A549 (cell line): ENCODE measurements around the gene AKR7A2. TPM values are rescaled to one million over a fixed set of nuclear protein-coding genes. Genes with fewer than 3 reads are reported as not detected.
"Not testable (repeated sequence)": the region's sequence is repeated elsewhere in the genome, so short reads cannot be mapped to it uniquely, and the experiment has no call there.

ENCODE experiments used
- ATAC-seq, 2 experiments: fragments of 200-7000 bp in 1 of 2; fragments of >200 bp in 1 of 2; cut with Nextera tagmentation in 1 of 2; cut with Tn5 transposase in 1 of 2; 3 replicates each; pipeline versions ENCODE4 v1.8.0 to v1.9.1; 2018 to 2020; ENCODE audit warnings: mild to moderate bottlenecking in 1 of 2, moderate library complexity in 1 of 2
- CTCF ChIA-PET: fragments of 300-600 bp; sonication (Branson Sonifier 250); formaldehyde crosslinking; extraction: SDS; loops from one replicate; lab custom pipeline; 2021; ENCODE audit warnings: antibody characterized with exemption, inconsistent platforms; lab: Yijun Ruan, JAX
- POLR2A ChIA-PET: fragments of 350-600 bp; formaldehyde crosslinking; extraction: SDS; loops from one replicate; lab custom pipeline; 2021; ENCODE audit warnings: antibody characterized with exemption, inconsistent platforms; lab: Yijun Ruan, JAX
- DNase-seq, 2 experiments: peaks; one replicate each; pipeline versions ENCODE4 v3.0.0 to v3.0.0-alpha.2; 2011 to 2016; ENCODE audit warnings: low read depth in 1 of 2, low spot score in 1 of 2
- FAIRE-seq: peaks from 2 replicates; lab custom pipeline; 2011; peaks lifted over from hg19 to GRCh38; lab: Jason Lieb, UNC
- H3K27ac ChIP-seq, 2 experiments: fragments of >200 bp; sonication (Bioruptor Twin); formaldehyde crosslinking; 3 replicates each; pipeline ENCODE4 v1.5.1; 2016 to 2017
- H3K4me1 ChIP-seq: fragments of >200 bp; sonication (Bioruptor Twin); formaldehyde crosslinking; 3 replicates; pipeline ENCODE4 v1.6.1; 2016
- H3K4me2 ChIP-seq: fragments of >200 bp; sonication (Bioruptor Twin); formaldehyde crosslinking; 3 replicates; pipeline ENCODE4 v1.6.1; 2016
- H3K4me3 ChIP-seq: fragments of >200 bp; sonication (Bioruptor Twin); formaldehyde crosslinking; 3 replicates; pipeline ENCODE4 v1.5.1; 2016
- H3K9me3 ChIP-seq: fragments of >200 bp; sonication (Bioruptor Twin); formaldehyde crosslinking; 3 replicates; pipeline ENCODE4 v1.6.1; 2016
- ATOH8 ChIP-seq: fragments of 250-450 bp; sonication (Bioruptor Pico); IDR thresholded peaks from 2 replicates; pipeline ENCODE4 v1.5.0; 2020; ENCODE audit warnings: low read depth, mild to moderate bottlenecking, moderate library complexity
- CBX2 ChIP-seq: fragments of 200-600 bp; sonication (generic); IDR thresholded peaks from 2 replicates; pipeline ENCODE4 v1.6.1; 2016; ENCODE audit warnings: low read depth, mild to moderate bottlenecking, borderline replicate concordance
- CHD4 ChIP-seq: fragments of 200-600 bp; sonication (generic); IDR thresholded peaks from 2 replicates; pipeline ENCODE4 v1.6.1; 2016; ENCODE audit warnings: antibody characterized with exemption, mild to moderate bottlenecking, borderline replicate concordance
- EHMT2 ChIP-seq: fragments of 200-600 bp; sonication (generic); IDR thresholded peaks from 2 replicates; pipeline ENCODE4 v1.6.1; 2016; ENCODE audit warnings: antibody characterized with exemption, low read depth, mild to moderate bottlenecking, moderate library complexity
- FOXS1 ChIP-seq: fragments of 250-450 bp; sonication (Bioruptor Pico); IDR thresholded peaks from 2 replicates; pipeline ENCODE4 v1.5.0; 2020; ENCODE audit warnings: mild to moderate bottlenecking, moderate library complexity
- GATA3 ChIP-seq: IDR thresholded peaks from 2 replicates; pipeline ENCODE4 v1.6.1; 2012; ENCODE audit warnings: borderline replicate concordance
- HMGXB4 ChIP-seq: fragments of 250-450 bp; sonication (Bioruptor Pico); IDR thresholded peaks from 2 replicates; pipeline ENCODE4 v1.5.0; 2021; ENCODE audit warnings: mild to moderate bottlenecking, moderate library complexity, borderline replicate concordance
- HOXA7 ChIP-seq: fragments of 250-450 bp; sonication (Bioruptor Pico); IDR thresholded peaks from 2 replicates; pipeline ENCODE4 v1.5.0; 2020; ENCODE audit warnings: mild to moderate bottlenecking, moderate library complexity
- RARB ChIP-seq: fragments of 250-450 bp; sonication (Bioruptor Pico); IDR thresholded peaks from 2 replicates; pipeline ENCODE4 v1.8.0; 2021; ENCODE audit warnings: mild to moderate bottlenecking, moderate library complexity
- RFX5 ChIP-seq: fragments of 450-650 bp; IDR thresholded peaks from 2 replicates; pipeline ENCODE4 v1.7.1; 2014; ENCODE audit warnings: antibody characterized with exemption, mild to moderate bottlenecking, moderate library complexity
- TFCP2L1 ChIP-seq: fragments of 250-450 bp; sonication (Bioruptor Pico); IDR thresholded peaks from 2 replicates; pipeline ENCODE4 v1.5.0; 2021; ENCODE audit warnings: mild to moderate bottlenecking
- ZC3H11A ChIP-seq: fragments of 450-650 bp; IDR thresholded peaks from 2 replicates; pipeline ENCODE4 v1.6.1; 2014; ENCODE audit warnings: antibody characterized with exemption, mild to moderate bottlenecking
- ZFP36 ChIP-seq: fragments of 450-650 bp; IDR thresholded peaks from 2 replicates; pipeline ENCODE4 v1.6.1; 2014; ENCODE audit warnings: borderline replicate concordance; ENCODE audit not compliant: partially characterized antibody
- ZNF302 ChIP-seq: fragments of 250-450 bp; sonication (Bioruptor Pico); IDR thresholded peaks from 2 replicates; pipeline ENCODE4 v1.9.0; 2021; ENCODE audit warnings: inconsistent platforms, mild to moderate bottlenecking, moderate library complexity
- WGBS: methylation state at CpG from one replicate; pipeline ENCODE4 v1.1.6; 2017; ENCODE audit errors: missing lambda C conversion rate; 5-methylcytosine and 5-hydroxymethylcytosine counted together
- polyA plus RNA-seq, 4 experiments: library from polyadenylated mRNA; depleted of rRNA in 3 of 4; stranded (reverse); fragments of >200 nt; fragmentation: RNase III in 1 of 4; extraction: RNeasy Plus Mini Kit Qiagen cat#74134 plus additional on column Dnase treatment in 1 of 4; gene quantifications; 2 replicates in 3 of 4; 3 replicates in 1 of 4; pipeline ENCODE4 v1.2.3, GENCODE V29; 2011 to 2017

The AKR7A2 gene
- polyA plus RNA-seq, 2 of the 4 experiments (the other 2 are of a cell fraction), result 22.2 to 31.4 TPM

GRCh38 chr1:19304081-19304480 lies 7.9 kb downstream of the AKR7A2 start:
- POLR2A ChIA-PET, H3K4me2 ChIP-seq, FAIRE-seq, H3K4me3 ChIP-seq, H3K4me1 ChIP-seq, H3K27ac ChIP-seq, DNase-seq, H3K9me3 ChIP-seq, ATAC-seq: not testable (repeated sequence)
- CTCF ChIA-PET, result interaction anchor here (0.9 kb wide), 1 partner anchor 358 kb away, joined by 3 read pairs; no protein-coding TSS in a partner anchor
- 98% methylated on average over 5 of the region's 10 CpGs for WGBS

- ATAC-seq (no peak), DNase-seq (no peak), FAIRE-seq (no peak)
- 85% methylated on average over 2 of the region's 2 CpGs for WGBS
- H3K4me3 ChIP-seq, result no peak overlapping the region
- TF ChIP-seq ZFP36 (no peak), GATA3 (no peak), HMGXB4 (no peak), CBX2 (no peak), HOXA7 (CRISPR knock-in tag) (no peak), RARB (CRISPR knock-in tag) (no peak), CHD4 (no peak), ZC3H11A (no peak), FOXS1 (no peak), ATOH8 (CRISPR knock-in tag) (no peak), EHMT2 (no peak)
- no peak overlapping the region for H3K27ac ChIP-seq
- no peaks in the 10 kb centered on the region for H3K4me1 ChIP-seq
- POLR2A ChIA-PET, result no interaction called here
- CTCF ChIA-PET, result interaction anchor here (0.5 kb wide), 1 partner anchor 311 kb away, joined by 3 read pairs; no protein-coding TSS in a partner anchor
- no peak overlapping the region for H3K4me2 ChIP-seq
- H3K9me3 ChIP-seq, result peaks cover 1% of the 10 kb centered on the region; the same call in 1 of the 3 replicates
Observed at GRCh38 chr1:19300211-19300610, 11.7 kb downstream of the AKR7A2 start.

- ChIA-PET CTCF (no interaction called here), POLR2A (no interaction called here)
- Histone ChIP-seq H3K4me3 (no peak overlapping the region), H3K27ac (no peak overlapping the region), H3K9me3 (peaks cover 16% of the 10 kb centered on the region), H3K4me2 (no peak overlapping the region), H3K4me1 (no peaks in the 10 kb centered on the region)
- no peak for TF ChIP-seq TFCP2L1 (CRISPR knock-in tag)
- no peak for TF ChIP-seq RFX5
- DNase-seq (peak in 1 of 2 experiments; percentile 10), FAIRE-seq (no peak), ATAC-seq (no peak)
- WGBS, result 80% methylated on average over 2 of the region's 2 CpGs
Observed at GRCh38 chr1:19294638-19295037, 17.3 kb downstream of the AKR7A2 start.

GRCh38 chr1:19289244-19289643 lies 22.7 kb downstream of the AKR7A2 start:
- WGBS, result 81% methylated on average over 2 of the region's 2 CpGs
- H3K4me2 ChIP-seq, result 0 out of 3 replicates have a peak overlapping the region, but pooled peaks have one; percentile 14

GRCh38 chr1:19288324-19289241 lies 23.4 kb downstream of the AKR7A2 start, which contains the start of gene AKR7A3:
TSS of gene AKR7A3 (minus strand) at chr1:19288770. CDS start at chr1:19288709, 61 bp downstream.
- CTCF ChIA-PET, POLR2A ChIA-PET: not testable (repeated sequence)

More at GRCh38 chr1:19289244-19289643, 22.7 kb downstream of the AKR7A2 start:
- Histone ChIP-seq H3K27ac (no peak overlapping the region), H3K9me3 (peaks cover 6% of the 10 kb centered on the region; the same call in 2 of the 3 replicates), H3K4me3 (no peak overlapping the region), H3K4me1 (no peaks in the 10 kb centered on the region)
- no peak for TF ChIP-seq ZNF302 (CRISPR knock-in tag)
- ChIA-PET POLR2A (no interaction called here), CTCF (no interaction called here)
- ATAC-seq (no peak), FAIRE-seq (no peak), DNase-seq (no peak)

More at GRCh38 chr1:19288324-19289241, 23.4 kb downstream of the AKR7A2 start, which contains the start of gene AKR7A3:
- FAIRE-seq, H3K4me3 ChIP-seq, DNase-seq, H3K4me1 ChIP-seq, H3K9me3 ChIP-seq, H3K27ac ChIP-seq: not testable (repeated sequence)
- H3K4me2 ChIP-seq, result 0 out of 3 replicates have a peak within 1 kb of the TSS, but pooled peaks have one; percentile 14
- peak in 1 of 2 experiments; percentile 71; a peak in 3 of 6 replicates for ATAC-seq
- 76% methylated on average over 27 of the region's 82 CpGs for WGBS
